Neural cell (in vitro differentiated cells): ENCODE data around the gene ALKBH6. TPM values are rescaled to one million over a fixed set of nuclear protein-coding genes. Genes with fewer than 3 reads are reported as not detected.

Experiments
- H2AFZ ChIP-seq: fragments of 200-600, 300-800 bp; sonication (generic), shearing (Covaris generic); 2 replicates; pipeline ENCODE4 v1.6.0; 2014; ENCODE audit warnings: low read depth, mild to moderate bottlenecking, antibody characterized with exemption, low read length, moderate library complexity
- H3F3A ChIP-seq: fragments of 200-600 bp; shearing (Covaris generic); 2 replicates; pipeline ENCODE4 v1.6.1; 2016; ENCODE audit warnings: mild to moderate bottlenecking, moderate library complexity, mixed read lengths, antibody characterized with exemption, low read length; ENCODE audit not compliant: insufficient read depth, poor library complexity, severe bottlenecking
- H3K27ac ChIP-seq: fragments of 200-600, 300-800 bp; sonication (generic), shearing (Covaris generic); 2 replicates; pipeline ENCODE4 v1.5.1; 2014; ENCODE audit warnings: mild to moderate bottlenecking, low read length, moderate library complexity
- H3K27me3 ChIP-seq: fragments of 300-800, 200-600 bp; sonication (generic), shearing (Covaris generic); 2 replicates; pipeline ENCODE4 v1.6.0; 2014; ENCODE audit warnings: mild to moderate bottlenecking, low read depth, low read length, moderate library complexity; ENCODE audit not compliant: insufficient read depth
- H3K36me3 ChIP-seq: fragments of 300-800, 200-600 bp; sonication (generic), shearing (Covaris generic); 2 replicates; pipeline ENCODE4 v1.5.1; 2014; ENCODE audit warnings: mild to moderate bottlenecking, antibody characterized with exemption, low read length, moderate library complexity; ENCODE audit not compliant: insufficient read depth
- H3K4me2 ChIP-seq: fragments of 300-800, 200-600 bp; sonication (generic), shearing (Covaris generic); 2 replicates; pipeline ENCODE4 v1.6.0; 2014; ENCODE audit warnings: mild to moderate bottlenecking, low read length
- H3K4me3 ChIP-seq: fragments of 300-800, 200-600 bp; sonication (generic), shearing (Covaris generic); 2 replicates; pipeline ENCODE4 v1.5.1; 2014; ENCODE audit warnings: mild to moderate bottlenecking, low read length, moderate library complexity
- H3K79me2 ChIP-seq: fragments of 200-600 bp; shearing (Covaris generic); replicated peaks from 2 replicates; pipeline ENCODE4 v1.6.0; 2014; ENCODE audit warnings: mild to moderate bottlenecking, low read length, moderate library complexity; ENCODE audit not compliant: insufficient read depth
- H3K9ac ChIP-seq: fragments of 300-800, 200-600 bp; sonication (generic), shearing (Covaris generic); 2 replicates; pipeline ENCODE4 v1.6.1; 2016; ENCODE audit warnings: mild to moderate bottlenecking, low read length, mixed read lengths
- H3K9me2 ChIP-seq: fragments of 200-600 bp; shearing (Covaris generic); 2 replicates; pipeline ENCODE4 v1.6.1; 2016; ENCODE audit warnings: mild to moderate bottlenecking, low read length, mixed read lengths; ENCODE audit not compliant: insufficient read depth
- H3K9me3 ChIP-seq: fragments of 200-600, 300-800 bp; sonication (generic), shearing (Covaris generic); 2 replicates; pipeline ENCODE4 v1.6.1; 2016; ENCODE audit warnings: mild to moderate bottlenecking, mixed run types, low read length, moderate library complexity, mixed read lengths
- H4K20me1 ChIP-seq: fragments of 200-600 bp; shearing (Covaris generic); 2 replicates; pipeline ENCODE4 v1.6.1; 2016; ENCODE audit warnings: mild to moderate bottlenecking, mixed run types; ENCODE audit not compliant: insufficient read depth
- EP300 ChIP-seq: fragments of 450-650 bp; conservative IDR thresholded peaks from 2 replicates; pipeline ENCODE4 v1.6.1; 2014; ENCODE audit warnings: antibody characterized with exemption, mild to moderate bottlenecking, moderate library complexity; ENCODE audit not compliant: poor library complexity, severe bottlenecking
- EZH2 ChIP-seq: fragments of 200-600, 300-800 bp; shearing (Covaris generic), sonication (generic); IDR thresholded peaks from 2 replicates; pipeline ENCODE4 v1.6.1; 2014; ENCODE audit warnings: antibody characterized with exemption, low read length, borderline replicate concordance, mild to moderate bottlenecking; ENCODE audit not compliant: insufficient read depth, poor library complexity, severe bottlenecking
- MXI1 ChIP-seq: fragments of 450-650 bp; conservative IDR thresholded peaks from 2 replicates; pipeline ENCODE4 v1.6.1; 2014; ENCODE audit warnings: antibody characterized with exemption, mild to moderate bottlenecking; ENCODE audit not compliant: poor library complexity, severe bottlenecking
- POLR2AphosphoS5 ChIP-seq: IDR thresholded peaks from 2 replicates; pipeline ENCODE4 v1.6.1; 2012
- RAD21 ChIP-seq: fragments of 450-650 bp; conservative IDR thresholded peaks from 2 replicates; pipeline ENCODE4 v1.6.1; 2014; ENCODE audit warnings: antibody characterized with exemption, mild to moderate bottlenecking, moderate library complexity
- SMC3 ChIP-seq: fragments of 450-650 bp; conservative IDR thresholded peaks from 2 replicates; pipeline ENCODE4 v1.6.1; 2014; ENCODE audit warnings: antibody characterized with exemption, mild to moderate bottlenecking, moderate library complexity; ENCODE audit not compliant: poor library complexity
- TAF1 ChIP-seq: IDR thresholded peaks from 2 replicates; pipeline ENCODE4 v1.6.1; 2012; ENCODE audit warnings: low read depth
- polyA plus RNA-seq: library from polyadenylated mRNA; depleted of rRNA; stranded (reverse); fragments of >200 nt; gene quantifications from 2 replicates; pipeline ENCODE4 v1.2.3, GENCODE V29; 2014
- TF ChIP-seq, protein P1 (sequence below): IDR thresholded peaks from 2 replicates; pipeline ENCODE4 v1.6.1; 2012; ENCODE audit warnings: borderline replicate concordance
- TF ChIP-seq, protein P2 (sequence below): fragments of 450-650 bp; IDR thresholded peaks from 2 replicates; pipeline ENCODE4 v1.5.1; 2014; ENCODE audit warnings: antibody characterized with exemption, mild to moderate bottlenecking, moderate library complexity; ENCODE audit not compliant: poor library complexity, severe bottlenecking

Gene ALKBH6
- polyA plus RNA-seq, 1 donor from 2014 or later = 45.6 TPM

DNA sequence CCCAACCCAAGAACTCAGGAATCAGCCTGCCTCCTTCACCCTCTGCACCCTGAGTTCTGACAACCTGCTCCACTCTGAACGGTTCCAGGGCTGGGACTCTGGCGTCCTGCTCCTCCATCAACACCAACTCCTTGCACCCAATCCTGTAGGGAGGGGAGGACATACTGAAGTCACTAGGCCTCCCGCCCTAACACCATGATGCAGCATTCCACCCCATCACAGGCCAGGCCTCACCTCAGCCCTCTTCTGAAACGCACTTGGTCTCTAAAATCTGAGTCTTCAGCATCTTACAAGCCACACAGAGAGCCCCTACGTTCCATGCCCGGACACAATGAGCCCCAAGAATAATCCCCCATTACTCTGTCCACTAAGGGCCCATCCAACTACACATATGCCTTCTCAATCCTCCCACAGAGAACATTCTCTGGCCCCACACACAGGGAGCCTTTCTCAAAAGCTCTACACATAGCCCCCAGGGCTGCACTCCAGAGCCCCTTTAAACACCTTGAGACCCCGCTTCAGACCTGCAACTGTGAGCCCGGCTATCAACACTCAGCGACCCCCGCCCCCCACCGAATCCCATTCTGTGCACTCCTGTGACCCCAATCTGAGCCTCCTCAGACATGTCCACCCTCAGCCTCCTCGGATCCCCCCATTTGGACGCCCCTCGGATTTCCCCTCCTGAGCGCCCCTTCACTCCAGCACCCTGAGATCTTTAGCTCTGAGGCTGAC lies 567 bp downstream of the ALKBH6 start:
- peaks cover 7% of the 10 kb centered on the region for H3K27me3 ChIP-seq
- peak overlapping the region; percentile 72 for H3K4me3 ChIP-seq
- peaks cover 5% of the 10 kb centered on the region for H3K36me3 ChIP-seq
- no peaks in the 10 kb centered on the region for H3K9me2 ChIP-seq
- TF ChIP-seq TAF1 (no peak), POLR2AphosphoS5 (no peak), RAD21 (no peak), EP300 (no peak), SMC3 (no peak), EZH2 (no peak), MXI1 (no peak)
- TF ChIP-seq, protein P1, sequence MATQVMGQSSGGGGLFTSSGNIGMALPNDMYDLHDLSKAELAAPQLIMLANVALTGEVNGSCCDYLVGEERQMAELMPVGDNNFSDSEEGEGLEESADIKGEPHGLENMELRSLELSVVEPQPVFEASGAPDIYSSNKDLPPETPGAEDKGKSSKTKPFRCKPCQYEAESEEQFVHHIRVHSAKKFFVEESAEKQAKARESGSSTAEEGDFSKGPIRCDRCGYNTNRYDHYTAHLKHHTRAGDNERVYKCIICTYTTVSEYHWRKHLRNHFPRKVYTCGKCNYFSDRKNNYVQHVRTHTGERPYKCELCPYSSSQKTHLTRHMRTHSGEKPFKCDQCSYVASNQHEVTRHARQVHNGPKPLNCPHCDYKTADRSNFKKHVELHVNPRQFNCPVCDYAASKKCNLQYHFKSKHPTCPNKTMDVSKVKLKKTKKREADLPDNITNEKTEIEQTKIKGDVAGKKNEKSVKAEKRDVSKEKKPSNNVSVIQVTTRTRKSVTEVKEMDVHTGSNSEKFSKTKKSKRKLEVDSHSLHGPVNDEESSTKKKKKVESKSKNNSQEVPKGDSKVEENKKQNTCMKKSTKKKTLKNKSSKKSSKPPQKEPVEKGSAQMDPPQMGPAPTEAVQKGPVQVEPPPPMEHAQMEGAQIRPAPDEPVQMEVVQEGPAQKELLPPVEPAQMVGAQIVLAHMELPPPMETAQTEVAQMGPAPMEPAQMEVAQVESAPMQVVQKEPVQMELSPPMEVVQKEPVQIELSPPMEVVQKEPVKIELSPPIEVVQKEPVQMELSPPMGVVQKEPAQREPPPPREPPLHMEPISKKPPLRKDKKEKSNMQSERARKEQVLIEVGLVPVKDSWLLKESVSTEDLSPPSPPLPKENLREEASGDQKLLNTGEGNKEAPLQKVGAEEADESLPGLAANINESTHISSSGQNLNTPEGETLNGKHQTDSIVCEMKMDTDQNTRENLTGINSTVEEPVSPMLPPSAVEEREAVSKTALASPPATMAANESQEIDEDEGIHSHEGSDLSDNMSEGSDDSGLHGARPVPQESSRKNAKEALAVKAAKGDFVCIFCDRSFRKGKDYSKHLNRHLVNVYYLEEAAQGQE = no peak
- TF ChIP-seq, protein P2, sequence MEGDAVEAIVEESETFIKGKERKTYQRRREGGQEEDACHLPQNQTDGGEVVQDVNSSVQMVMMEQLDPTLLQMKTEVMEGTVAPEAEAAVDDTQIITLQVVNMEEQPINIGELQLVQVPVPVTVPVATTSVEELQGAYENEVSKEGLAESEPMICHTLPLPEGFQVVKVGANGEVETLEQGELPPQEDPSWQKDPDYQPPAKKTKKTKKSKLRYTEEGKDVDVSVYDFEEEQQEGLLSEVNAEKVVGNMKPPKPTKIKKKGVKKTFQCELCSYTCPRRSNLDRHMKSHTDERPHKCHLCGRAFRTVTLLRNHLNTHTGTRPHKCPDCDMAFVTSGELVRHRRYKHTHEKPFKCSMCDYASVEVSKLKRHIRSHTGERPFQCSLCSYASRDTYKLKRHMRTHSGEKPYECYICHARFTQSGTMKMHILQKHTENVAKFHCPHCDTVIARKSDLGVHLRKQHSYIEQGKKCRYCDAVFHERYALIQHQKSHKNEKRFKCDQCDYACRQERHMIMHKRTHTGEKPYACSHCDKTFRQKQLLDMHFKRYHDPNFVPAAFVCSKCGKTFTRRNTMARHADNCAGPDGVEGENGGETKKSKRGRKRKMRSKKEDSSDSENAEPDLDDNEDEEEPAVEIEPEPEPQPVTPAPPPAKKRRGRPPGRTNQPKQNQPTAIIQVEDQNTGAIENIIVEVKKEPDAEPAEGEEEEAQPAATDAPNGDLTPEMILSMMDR = no peak
- H3K4me2 ChIP-seq = peak overlapping the region; percentile 53
- no peaks in the 10 kb centered on the region for H3F3A ChIP-seq
- no peaks in the 10 kb centered on the region for H4K20me1 ChIP-seq
- no peaks in the 10 kb centered on the region for H3K9me3 ChIP-seq
- no peaks in the 10 kb centered on the region for H3K79me2 ChIP-seq
- peak overlapping the region; percentile 80 for H2AFZ ChIP-seq
- H3K27ac ChIP-seq = peak overlapping the region; percentile 24
- peak overlapping the region; percentile 72 for H3K9ac ChIP-seq

DNA sequence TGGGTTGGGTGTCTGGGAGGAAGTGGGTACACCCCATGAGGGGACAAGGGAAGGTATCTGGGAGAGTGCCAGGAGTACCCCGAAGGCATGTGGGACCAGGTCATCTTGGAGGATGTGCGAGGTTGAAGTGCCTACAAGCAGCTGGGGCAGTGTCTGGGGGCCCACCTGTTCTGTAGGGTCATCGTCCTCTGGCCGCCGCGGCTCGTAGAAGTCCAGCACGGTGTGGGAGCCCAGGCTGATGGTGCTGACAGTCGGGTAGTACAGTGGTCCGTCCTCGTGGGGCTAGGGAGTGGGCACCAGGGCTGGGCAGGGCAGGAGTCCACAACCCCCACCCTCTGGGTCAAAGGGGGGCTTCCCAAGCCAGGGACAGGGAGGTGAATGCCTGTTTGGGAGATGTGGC lies 3.6 kb downstream of the ALKBH6 start:
- H3K27ac ChIP-seq = no peak overlapping the region

More for the DNA sequence above, 3.6 kb downstream of the ALKBH6 start:
- Histone ChIP-seq H4K20me1 (no peaks in the 10 kb centered on the region), H3K4me3 (no peak overlapping the region), H3K27me3 (peaks cover 7% of the 10 kb centered on the region), H3K9ac (no peak overlapping the region), H3K4me2 (no peak overlapping the region), H2AFZ (no peak overlapping the region), H3K9me3 (no peaks in the 10 kb centered on the region), H3K9me2 (no peaks in the 10 kb centered on the region), H3K36me3 (peaks cover 5% of the 10 kb centered on the region), H3F3A (no peaks in the 10 kb centered on the region), H3K79me2 (no peaks in the 10 kb centered on the region)
- TF ChIP-seq, protein P1 = no peak
- TF ChIP-seq MXI1 (no peak), RAD21 (no peak), EZH2 (no peak), POLR2AphosphoS5 (no peak), TAF1 (no peak), SMC3 (no peak), EP300 (no peak)
- TF ChIP-seq, protein P2 = no peak
